Measurements from ENCODE around the gene GID4.

DNA sequence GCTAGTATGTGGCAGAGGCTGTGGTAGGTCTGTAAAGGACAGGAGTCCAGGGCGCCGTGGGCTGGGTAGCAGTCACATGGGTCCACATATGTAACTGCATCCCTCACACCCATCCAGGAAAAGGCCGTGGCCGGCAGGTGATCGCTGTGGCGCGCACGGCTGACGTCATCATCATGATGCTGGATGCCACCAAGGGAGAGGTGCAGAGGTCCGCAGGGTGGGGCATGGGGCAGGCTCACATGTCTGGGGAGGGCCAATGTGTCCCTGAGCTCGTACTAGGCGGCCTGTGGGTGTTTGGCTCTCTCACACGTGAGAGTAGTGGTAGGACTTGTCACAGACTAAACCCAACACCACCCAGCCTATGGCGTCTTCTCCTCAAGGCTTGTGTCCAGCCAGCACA, 60.3 kb downstream of the GID4 start:
- TF ChIP-seq, protein P1, sequence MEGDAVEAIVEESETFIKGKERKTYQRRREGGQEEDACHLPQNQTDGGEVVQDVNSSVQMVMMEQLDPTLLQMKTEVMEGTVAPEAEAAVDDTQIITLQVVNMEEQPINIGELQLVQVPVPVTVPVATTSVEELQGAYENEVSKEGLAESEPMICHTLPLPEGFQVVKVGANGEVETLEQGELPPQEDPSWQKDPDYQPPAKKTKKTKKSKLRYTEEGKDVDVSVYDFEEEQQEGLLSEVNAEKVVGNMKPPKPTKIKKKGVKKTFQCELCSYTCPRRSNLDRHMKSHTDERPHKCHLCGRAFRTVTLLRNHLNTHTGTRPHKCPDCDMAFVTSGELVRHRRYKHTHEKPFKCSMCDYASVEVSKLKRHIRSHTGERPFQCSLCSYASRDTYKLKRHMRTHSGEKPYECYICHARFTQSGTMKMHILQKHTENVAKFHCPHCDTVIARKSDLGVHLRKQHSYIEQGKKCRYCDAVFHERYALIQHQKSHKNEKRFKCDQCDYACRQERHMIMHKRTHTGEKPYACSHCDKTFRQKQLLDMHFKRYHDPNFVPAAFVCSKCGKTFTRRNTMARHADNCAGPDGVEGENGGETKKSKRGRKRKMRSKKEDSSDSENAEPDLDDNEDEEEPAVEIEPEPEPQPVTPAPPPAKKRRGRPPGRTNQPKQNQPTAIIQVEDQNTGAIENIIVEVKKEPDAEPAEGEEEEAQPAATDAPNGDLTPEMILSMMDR (conservative IDR thresholded peaks at IDR 0.05; ENCODE audit: low read length) = no peak
- no peak for TF ChIP-seq EZH2phosphoT487 (IDR thresholded peaks at IDR 0.05; ENCODE audit: borderline replicate concordance)

All from Loucy (cell line).